ENCODE results near the gene PICALM. TPM values are rescaled to one million over a fixed set of nuclear protein-coding genes. Genes with fewer than 3 reads are reported as not detected.

PICALM gene
- total RNA-seq, 4 donors from 2014 or later: 201 to 292 (median 237) TPM

- Histone ChIP-seq H3K4me3 (no peak overlapping the region), H3K27ac (no peak overlapping the region), H3K27me3 (no peaks in the 10 kb centered on the region), H3K36me3 (no peaks in the 10 kb centered on the region), H3K9me3 (no peaks in the 10 kb centered on the region), H3K4me1 (peaks cover 0 to 9% (median 0%) of the 10 kb centered on the region in 4 donors)
- DNase-seq: no peak
- TF ChIP-seq, protein P1, sequence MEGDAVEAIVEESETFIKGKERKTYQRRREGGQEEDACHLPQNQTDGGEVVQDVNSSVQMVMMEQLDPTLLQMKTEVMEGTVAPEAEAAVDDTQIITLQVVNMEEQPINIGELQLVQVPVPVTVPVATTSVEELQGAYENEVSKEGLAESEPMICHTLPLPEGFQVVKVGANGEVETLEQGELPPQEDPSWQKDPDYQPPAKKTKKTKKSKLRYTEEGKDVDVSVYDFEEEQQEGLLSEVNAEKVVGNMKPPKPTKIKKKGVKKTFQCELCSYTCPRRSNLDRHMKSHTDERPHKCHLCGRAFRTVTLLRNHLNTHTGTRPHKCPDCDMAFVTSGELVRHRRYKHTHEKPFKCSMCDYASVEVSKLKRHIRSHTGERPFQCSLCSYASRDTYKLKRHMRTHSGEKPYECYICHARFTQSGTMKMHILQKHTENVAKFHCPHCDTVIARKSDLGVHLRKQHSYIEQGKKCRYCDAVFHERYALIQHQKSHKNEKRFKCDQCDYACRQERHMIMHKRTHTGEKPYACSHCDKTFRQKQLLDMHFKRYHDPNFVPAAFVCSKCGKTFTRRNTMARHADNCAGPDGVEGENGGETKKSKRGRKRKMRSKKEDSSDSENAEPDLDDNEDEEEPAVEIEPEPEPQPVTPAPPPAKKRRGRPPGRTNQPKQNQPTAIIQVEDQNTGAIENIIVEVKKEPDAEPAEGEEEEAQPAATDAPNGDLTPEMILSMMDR (IDR thresholded peaks at IDR 0.05): no peak
- TF ChIP-seq POLR2A (IDR thresholded peaks at IDR 0.05): no peak
These were observed 3.3 kb upstream of the PICALM start for GRCh38 chr11:86072211-86072610.

GRCh38 chr11:86070142-86071056 is 1.5 kb upstream of the PICALM start:
- H3K4me1 ChIP-seq: peaks cover 0 to 11% (median 2%) of the 10 kb centered on the region in 4 donors
- H3K4me3 ChIP-seq: peak overlapping the region in 3 of 4 donors; percentile 71 to 93 (median 89)
- no peaks in the 10 kb centered on the region for H3K9me3 ChIP-seq
- H3K36me3 ChIP-seq: no peaks in the 10 kb centered on the region
- DNase-seq: no peak
- H3K27ac ChIP-seq: peak overlapping the region; percentile 92 to 99 (median 97)
- H3K27me3 ChIP-seq: no peaks in the 10 kb centered on the region
- TF ChIP-seq POLR2A (IDR thresholded peaks at IDR 0.05): no peak
- TF ChIP-seq, protein P1 (IDR thresholded peaks at IDR 0.05): no peak

GRCh38 chr11:86069408-86070101 is 671 bp upstream of the PICALM start:
- H3K27me3 ChIP-seq: no peaks in the 10 kb centered on the region
- TF ChIP-seq, protein P1 (IDR thresholded peaks at IDR 0.05): no peak
- TF ChIP-seq POLR2A (IDR thresholded peaks at IDR 0.05): no peak
- H3K9me3 ChIP-seq: no peaks in the 10 kb centered on the region
- peak overlapping the region; percentile 71 to 99 (median 91) for H3K4me3 ChIP-seq
- peak overlapping the region; percentile 92 to 99 (median 97) for H3K27ac ChIP-seq
- DNase-seq: peak in 1 of 3 donors; percentile 28
- no peaks in the 10 kb centered on the region for H3K36me3 ChIP-seq
- peaks cover 0 to 19% (median 2%) of the 10 kb centered on the region in 4 donors for H3K4me1 ChIP-seq

- Histone ChIP-seq H3K27me3 (no peaks in the 10 kb centered on the region), H3K4me1 (peaks cover 0 to 30% (median 2%) of the 10 kb centered on the region in 4 donors), H3K27ac (peak overlapping the region; percentile 92 to 99 (median 97)), H3K4me3 (peak overlapping the region; percentile 71 to 99 (median 91)), H3K9me3 (no peaks in the 10 kb centered on the region), H3K36me3 (no peaks in the 10 kb centered on the region)
- TF ChIP-seq POLR2A (IDR thresholded peaks at IDR 0.05): no peak
- TF ChIP-seq, protein P1 (IDR thresholded peaks at IDR 0.05): no peak
- DNase-seq: peak; percentile 51 to 70 (median 65)
These were observed 579 bp downstream of the PICALM start for GRCh38 chr11:86068138-86068871.

DNA sequence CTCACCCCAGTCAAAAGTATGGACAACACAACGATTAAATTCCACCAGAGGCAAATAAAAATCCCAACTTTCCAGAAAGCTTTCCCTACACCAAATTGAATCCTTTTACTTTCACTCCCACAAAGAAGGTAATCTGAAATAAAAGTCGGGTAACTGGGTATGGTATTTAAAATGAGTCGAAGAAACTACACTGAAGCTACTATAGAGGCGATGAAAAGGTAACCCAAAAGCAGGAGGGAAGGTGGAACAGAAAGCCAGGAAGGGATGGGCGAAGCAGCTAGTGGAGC is 1.1 kb downstream of the PICALM start:
- no peaks in the 10 kb centered on the region for H3K9me3 ChIP-seq
- DNase-seq: no peak
- peak overlapping the region; percentile 92 to 99 (median 97) for H3K27ac ChIP-seq
- H3K4me3 ChIP-seq: peak overlapping the region; percentile 71 to 99 (median 91)
- no peaks in the 10 kb centered on the region for H3K36me3 ChIP-seq
- no peaks in the 10 kb centered on the region for H3K27me3 ChIP-seq
- TF ChIP-seq, protein P1 (IDR thresholded peaks at IDR 0.05): no peak
- no peak for TF ChIP-seq POLR2A (IDR thresholded peaks at IDR 0.05)
- peaks cover 0 to 35% (median 2%) of the 10 kb centered on the region in 4 donors for H3K4me1 ChIP-seq
